PC-9 (cell line): ENCODE data around the gene ARFGAP1. TPM values are rescaled to one million over a fixed set of nuclear protein-coding genes. Genes with fewer than 3 reads are reported as not detected.

ENCODE experiments used
- BruUV-seq: library from RNA; stranded (reverse); fragments of 400-500 nt; replicated peaks from 2 replicates; lab custom pipeline; 2021; lab: Mats Ljungman, UMichigan
- CTCF ChIA-PET: fragments of 300-600 bp; sonication (Branson Sonifier 250); formaldehyde crosslinking; loops from one replicate; lab custom pipeline; 2022; ENCODE audit warnings: antibody characterized with exemption; lab: Charles Lee
- POLR2A ChIA-PET: fragments of 300-600 bp; sonication (Branson Sonifier 250); formaldehyde crosslinking; loops from one replicate; lab custom pipeline; 2022; ENCODE audit warnings: antibody characterized with exemption; ENCODE audit not compliant: unreplicated experiment; lab: Charles Lee
- DNase-seq, 2 experiments: peaks; one replicate each; pipeline versions ENCODE4 v3.0.0 to v3.0.0-alpha.2; 2015 to 2022; ENCODE audit warnings: mixed read lengths in 1 of 2
- H2AFZ ChIP-seq: fragments of 200-600 bp; sonication (generic); 2 replicates; pipeline ENCODE4 v1.8.1; 2017; ENCODE audit warnings: antibody characterized with exemption
- H3F3A ChIP-seq: fragments of 200-600 bp; sonication (generic); 2 replicates; pipeline ENCODE4 v1.8.1; 2017; ENCODE audit warnings: antibody characterized with exemption, mild to moderate bottlenecking, low read depth; ENCODE audit not compliant: insufficient read depth
- H3K27ac ChIP-seq: fragments of 200-600 bp; sonication (generic); 2 replicates; pipeline ENCODE4 v1.6.1; 2016; ENCODE audit warnings: mixed run types
- H3K27me3 ChIP-seq: fragments of 200-600 bp; sonication (generic); 2 replicates; pipeline ENCODE4 v1.6.1; 2016; ENCODE audit warnings: low read depth, mixed run types; ENCODE audit not compliant: insufficient read depth
- H3K36me3 ChIP-seq: fragments of 200-600 bp; sonication (generic); 2 replicates; pipeline ENCODE4 v1.6.1; 2016; ENCODE audit warnings: low read depth, mixed run types
- H3K4me1 ChIP-seq: fragments of 200-600 bp; sonication (generic); replicated peaks from 2 replicates; pipeline ENCODE4 v1.6.1; 2016; ENCODE audit warnings: mixed run types; ENCODE audit not compliant: insufficient read depth
- H3K4me2 ChIP-seq: fragments of 200-600 bp; sonication (generic); 2 replicates; pipeline ENCODE4 v1.6.1; 2017; ENCODE audit warnings: mixed run types
- H3K4me3 ChIP-seq: fragments of 200-600 bp; sonication (generic); 2 replicates; pipeline ENCODE4 v1.6.1; 2016; ENCODE audit warnings: mixed run types
- H3K79me2 ChIP-seq: fragments of 200-600 bp; sonication (generic); 2 replicates; pipeline ENCODE4 v1.6.1; 2017; ENCODE audit warnings: low read depth, mixed run types
- H3K9me2 ChIP-seq: fragments of 200-600 bp; sonication (generic); 2 replicates; pipeline ENCODE4 v1.8.1; 2017; ENCODE audit warnings: mild to moderate bottlenecking; ENCODE audit not compliant: insufficient read depth
- H3K9me3 ChIP-seq: fragments of 200-600 bp; sonication (generic); 2 replicates; pipeline ENCODE4 v1.8.1; 2016; ENCODE audit warnings: low read depth; ENCODE audit not compliant: insufficient read depth
- H4K20me1 ChIP-seq: fragments of 200-600 bp; sonication (generic); 2 replicates; pipeline ENCODE4 v1.8.1; 2017; ENCODE audit not compliant: insufficient read depth
- CTCF ChIP-seq: fragments of 200-600 bp; sonication (generic); conservative IDR thresholded peaks from 2 replicates; pipeline ENCODE4 v1.6.1; 2017; ENCODE audit warnings: mixed run types, antibody characterized with exemption, mild to moderate bottlenecking, moderate library complexity
- EZH2 ChIP-seq: fragments of 200-600 bp; sonication (generic); IDR thresholded peaks from 2 replicates; pipeline ENCODE4 v1.8.0; 2017; ENCODE audit warnings: antibody characterized with exemption, low read depth
- intact Hi-C: fragments of 100-400 bp; cut with micrococcal nuclease; formaldehyde crosslinking; loops from one replicate; pipeline ENCODE4 v1.10.0; 2022; ENCODE audit not compliant: unreplicated experiment
- total RNA-seq: library from RNA; stranded (reverse); gene quantifications from 2 replicates; pipeline ENCODE4 v1.2.3, GENCODE V29; 2021

The ARFGAP1 gene
- total RNA-seq, 1 experiment from 2014 or later = 89.0 TPM

- no peak overlapping the region for H3K4me2 ChIP-seq
- peaks cover 5% of the 10 kb centered on the region; the same call in 1 of the 2 replicates for H3F3A ChIP-seq
- DNase-seq = no peak
- H3K79me2 ChIP-seq = no peaks in the 10 kb centered on the region
- peaks cover 31% of the 10 kb centered on the region for H3K27me3 ChIP-seq
- intact Hi-C loops = loop anchor here (5.0 kb wide), 1 partner anchor 70 kb away; no protein-coding TSS in a partner anchor
- TF ChIP-seq EZH2 = no peak
- TF ChIP-seq CTCF = no peak
- ChIA-PET CTCF (no interaction called here), POLR2A (no interaction called here)
- no peaks in the 10 kb centered on the region for H3K9me2 ChIP-seq
- BruUV-seq = no TSS peak
- no peaks in the 10 kb centered on the region for H3K4me1 ChIP-seq
- no peak overlapping the region for H3K27ac ChIP-seq
- H2AFZ ChIP-seq = no peak overlapping the region
- H3K36me3 ChIP-seq = no peaks in the 10 kb centered on the region
- H3K4me3 ChIP-seq = no peak overlapping the region
- H4K20me1 ChIP-seq = peaks cover 17% of the 10 kb centered on the region
- no peaks in the 10 kb centered on the region for H3K9me3 ChIP-seq
Observed at GRCh38 chr20:63292292-63292701, 19.7 kb downstream of the ARFGAP1 start.

- Histone ChIP-seq H3K9me2 (no peaks in the 10 kb centered on the region), H3K27ac (no peak within 1 kb of the TSS), H3K79me2 (no peaks in the 10 kb centered on the region), H2AFZ (no peak within 1 kb of the TSS), H4K20me1 (peaks cover 17% of the 10 kb centered on the region), H3K4me2 (no peak within 1 kb of the TSS), H3K4me3 (no peak within 1 kb of the TSS), H3K27me3 (peaks cover 37% of the 10 kb centered on the region), H3K36me3 (no peaks in the 10 kb centered on the region), H3K4me1 (no peaks in the 10 kb centered on the region), H3F3A (peaks cover 5% of the 10 kb centered on the region; the same call in 1 of the 2 replicates), H3K9me3 (no peaks in the 10 kb centered on the region)
- POLR2A ChIA-PET = no interaction called here
- no TSS peak for BruUV-seq
- DNase-seq = no peak
- intact Hi-C loops = loop anchor here (5.0 kb wide), 1 partner anchor 71 kb away; no protein-coding TSS in a partner anchor
- CTCF ChIA-PET = no interaction called here
- TF ChIP-seq EZH2 (no peak), CTCF (no peak)
Observed at GRCh38 chr20:63292904-63293303, 20.3 kb downstream of the ARFGAP1 start, which contains the start of gene COL20A1. Gene COL20A1, plus strand, starts transcription at chr20:63293186. Its CDS starts 1,922 bp downstream, at chr20:63295108.

GRCh38 chr20:63293456-63293855, 20.8 kb downstream of the ARFGAP1 start:
- POLR2A ChIA-PET = no interaction called here
- peaks cover 17% of the 10 kb centered on the region for H4K20me1 ChIP-seq
- TF ChIP-seq EZH2 (no peak), CTCF (no peak)
- no peaks in the 10 kb centered on the region for H3K9me3 ChIP-seq
- H3K27ac ChIP-seq = no peak overlapping the region
- H3K9me2 ChIP-seq = no peaks in the 10 kb centered on the region
- peaks cover 43% of the 10 kb centered on the region for H3K27me3 ChIP-seq
- BruUV-seq = no TSS peak
- H3K4me1 ChIP-seq = no peaks in the 10 kb centered on the region
- no peak overlapping the region for H2AFZ ChIP-seq
- H3K4me3 ChIP-seq = no peak overlapping the region
- intact Hi-C loops = loop anchor here (5.0 kb wide), 1 partner anchor 71 kb away; no protein-coding TSS in a partner anchor
- CTCF ChIA-PET = no interaction called here
- DNase-seq = no peak
- H3K79me2 ChIP-seq = no peaks in the 10 kb centered on the region
- H3K36me3 ChIP-seq = no peaks in the 10 kb centered on the region
- H3K4me2 ChIP-seq = no peak overlapping the region
- H3F3A ChIP-seq = no peaks in the 10 kb centered on the region
